ENCODE results near the gene CALHM2.

Gene CALHM2

GRCh38 chr10:103450201-103450695, 1.9 kb downstream of the CALHM2 start:
- peak overlapping the region; percentile 76; the same call in 1 of the 2 replicates for H3K4me3 ChIP-seq (ENCODE audit: low read depth, low read length)
- TF ChIP-seq, protein P1, sequence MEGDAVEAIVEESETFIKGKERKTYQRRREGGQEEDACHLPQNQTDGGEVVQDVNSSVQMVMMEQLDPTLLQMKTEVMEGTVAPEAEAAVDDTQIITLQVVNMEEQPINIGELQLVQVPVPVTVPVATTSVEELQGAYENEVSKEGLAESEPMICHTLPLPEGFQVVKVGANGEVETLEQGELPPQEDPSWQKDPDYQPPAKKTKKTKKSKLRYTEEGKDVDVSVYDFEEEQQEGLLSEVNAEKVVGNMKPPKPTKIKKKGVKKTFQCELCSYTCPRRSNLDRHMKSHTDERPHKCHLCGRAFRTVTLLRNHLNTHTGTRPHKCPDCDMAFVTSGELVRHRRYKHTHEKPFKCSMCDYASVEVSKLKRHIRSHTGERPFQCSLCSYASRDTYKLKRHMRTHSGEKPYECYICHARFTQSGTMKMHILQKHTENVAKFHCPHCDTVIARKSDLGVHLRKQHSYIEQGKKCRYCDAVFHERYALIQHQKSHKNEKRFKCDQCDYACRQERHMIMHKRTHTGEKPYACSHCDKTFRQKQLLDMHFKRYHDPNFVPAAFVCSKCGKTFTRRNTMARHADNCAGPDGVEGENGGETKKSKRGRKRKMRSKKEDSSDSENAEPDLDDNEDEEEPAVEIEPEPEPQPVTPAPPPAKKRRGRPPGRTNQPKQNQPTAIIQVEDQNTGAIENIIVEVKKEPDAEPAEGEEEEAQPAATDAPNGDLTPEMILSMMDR (IDR thresholded peaks at IDR 0.05; ENCODE audit: low read depth, low read length, missing control alignments) = no peak
- no peak for DNase-seq (ENCODE audit: low read depth)

DNA sequence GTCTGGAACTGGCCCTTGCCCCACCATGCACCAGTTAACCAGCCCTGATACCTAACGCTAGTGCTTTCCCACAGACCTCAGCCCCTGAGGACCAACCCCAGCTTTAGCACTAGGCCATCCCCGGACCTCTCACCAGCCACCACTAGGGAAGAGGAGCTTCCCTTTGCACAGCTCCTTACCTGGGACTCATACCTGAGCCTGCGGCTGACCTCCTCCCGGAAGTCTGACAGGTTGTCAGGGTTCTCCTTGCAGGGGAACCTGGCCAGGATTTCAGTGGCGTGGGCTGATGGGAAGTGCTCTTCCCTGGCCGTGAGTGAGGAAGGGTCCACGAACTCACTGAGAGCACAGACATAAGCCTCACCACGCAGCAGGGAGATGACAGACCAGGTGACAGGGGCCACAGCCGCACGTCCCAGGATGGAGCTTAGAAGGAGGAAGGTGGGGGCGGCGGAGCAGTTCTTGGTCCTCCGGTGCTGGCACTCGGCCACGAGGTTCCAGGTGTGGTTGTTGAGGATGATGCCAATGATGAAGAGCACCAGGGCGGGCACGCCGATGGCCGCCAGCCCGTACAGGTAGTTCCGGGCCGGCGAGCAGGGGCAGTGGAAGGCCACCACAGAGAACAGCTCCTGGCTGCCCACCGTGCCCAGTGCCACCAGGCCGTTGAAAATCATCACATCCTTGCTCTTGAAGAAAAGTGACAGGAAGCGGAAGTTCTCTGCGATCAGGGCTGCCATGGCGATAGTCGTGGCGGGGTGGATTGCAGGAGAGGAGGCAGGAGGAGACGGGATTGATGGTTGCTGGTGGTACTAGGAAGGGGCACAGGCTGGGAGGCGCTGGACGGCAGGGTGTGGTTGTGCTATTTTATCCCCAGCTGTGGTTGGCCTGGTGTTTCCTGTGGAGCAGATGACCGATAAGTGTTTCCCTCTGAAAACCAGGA, 2.7 kb downstream of the CALHM2 start:
- H3K4me3 ChIP-seq (ENCODE audit: low read depth, low read length) = peak overlapping the region; percentile 9
- no peak for DNase-seq (ENCODE audit: low read depth)
- TF ChIP-seq, protein P1 (IDR thresholded peaks at IDR 0.05; ENCODE audit: low read depth, low read length, missing control alignments) = no peak

DNA sequence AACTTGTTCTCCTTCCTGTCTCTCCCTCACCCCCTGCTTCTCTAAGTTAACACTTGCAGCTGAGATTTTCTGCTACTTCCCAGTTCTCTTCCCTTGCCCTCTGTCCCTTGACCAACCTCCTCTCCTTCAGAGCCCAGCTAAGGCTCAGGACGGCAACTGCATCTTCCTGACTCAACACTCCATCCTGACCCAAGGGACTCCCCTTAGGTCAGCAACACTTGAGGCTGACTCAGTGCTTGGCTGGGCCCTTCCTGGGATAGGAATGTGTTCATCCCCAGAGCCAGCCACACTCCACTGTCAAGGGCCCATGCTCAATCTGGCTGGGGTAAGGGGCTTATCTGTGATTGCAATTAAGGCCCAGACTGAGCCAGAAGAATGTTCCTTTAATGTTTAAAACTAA, 3.4 kb downstream of the CALHM2 start:
- DNase-seq (ENCODE audit: low read depth) = no peak
- TF ChIP-seq, protein P1 (IDR thresholded peaks at IDR 0.05; ENCODE audit: low read depth, low read length, missing control alignments) = no peak
- H3K4me3 ChIP-seq (ENCODE audit: low read depth, low read length) = no peak overlapping the region

GRCh38 chr10:103447187-103447586, 5.0 kb downstream of the CALHM2 start:
- no peak overlapping the region for H3K4me3 ChIP-seq (ENCODE audit: low read depth, low read length)
- DNase-seq (ENCODE audit: low read depth) = no peak
- TF ChIP-seq, protein P1 (IDR thresholded peaks at IDR 0.05; ENCODE audit: low read depth, low read length, missing control alignments) = no peak

DNA sequence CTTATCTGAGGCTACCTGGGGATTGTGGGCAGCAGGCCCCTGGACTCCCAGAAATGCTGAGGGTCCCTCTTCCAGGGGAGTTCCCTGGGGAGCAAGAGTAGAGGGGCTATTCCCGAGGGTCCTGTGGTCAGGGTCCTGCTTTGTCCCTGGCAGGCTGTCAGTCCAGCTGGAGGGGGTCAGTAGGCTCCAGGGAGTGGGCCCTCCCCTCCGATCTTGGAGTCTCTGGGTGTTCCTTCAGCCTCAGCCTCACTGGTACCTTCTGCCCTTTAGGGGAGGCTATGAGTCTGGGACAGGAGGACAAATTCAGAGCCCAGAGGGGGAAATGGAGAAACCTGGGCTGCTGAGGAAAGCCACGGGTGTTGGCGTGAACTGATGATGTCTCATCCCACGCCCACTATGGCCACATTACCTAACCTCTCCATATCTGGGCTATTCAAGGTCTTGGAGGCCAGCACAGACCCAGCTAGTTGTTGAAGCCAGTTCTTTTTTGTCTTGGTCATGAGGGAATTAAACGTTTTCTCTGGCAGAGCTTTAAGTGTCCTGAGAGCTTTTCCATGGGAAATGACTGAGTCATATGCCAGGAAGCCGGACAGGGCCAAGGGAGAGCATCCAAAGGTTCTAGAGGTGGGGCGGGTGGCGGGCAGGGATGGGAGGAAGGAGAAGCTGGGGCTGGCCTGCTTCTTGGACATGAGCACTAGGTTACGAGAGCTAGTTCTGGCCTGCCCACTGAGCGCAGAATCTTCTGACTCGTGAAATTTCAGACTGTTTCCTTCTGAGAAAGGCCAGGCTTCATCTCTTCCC, 6.2 kb downstream of the CALHM2 start:
- no peak overlapping the region for H3K4me3 ChIP-seq (ENCODE audit: low read depth, low read length)
- TF ChIP-seq, protein P1 (IDR thresholded peaks at IDR 0.05; ENCODE audit: low read depth, low read length, missing control alignments) = no peak
- no peak for DNase-seq (ENCODE audit: low read depth)

- no peak overlapping the region for H3K4me3 ChIP-seq (ENCODE audit: low read depth, low read length)
- TF ChIP-seq, protein P1 (IDR thresholded peaks at IDR 0.05; ENCODE audit: low read depth, low read length, missing control alignments) = no peak
- no peak for DNase-seq (ENCODE audit: low read depth)
Measured at GRCh38 chr10:103445366-103445765, 6.8 kb downstream of the CALHM2 start.

Measured in GM12864 (cell line).